ENCODE data around the gene MYO5C.

The MYO5C gene

DNA sequence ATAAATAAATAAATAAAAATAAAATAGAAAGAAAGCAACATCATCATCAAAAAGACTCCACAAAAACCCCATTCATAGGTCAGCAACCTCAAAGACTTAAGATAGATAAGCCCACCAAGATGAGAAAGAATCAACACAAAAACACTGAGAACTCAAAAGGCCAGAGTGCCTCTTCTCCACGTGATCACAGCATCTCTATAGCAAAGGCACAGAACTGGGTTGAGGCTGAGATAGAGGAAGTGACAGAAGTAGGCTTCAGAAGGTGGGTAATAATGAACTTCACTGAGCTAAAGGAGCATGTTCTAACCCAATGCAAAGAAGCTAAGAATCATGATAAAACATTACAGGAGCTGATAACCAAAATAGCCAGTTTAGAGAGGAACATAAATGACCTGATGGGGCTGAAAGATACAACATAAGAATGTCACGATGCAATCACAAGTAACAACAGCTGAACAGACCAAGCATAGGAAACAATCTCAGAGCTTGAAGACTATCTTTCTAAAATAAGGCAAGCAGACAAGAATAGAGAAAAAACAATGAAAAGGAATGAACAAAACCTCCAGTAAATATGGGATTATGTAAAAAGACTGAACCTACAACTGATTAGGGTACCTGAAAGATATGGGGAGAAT, 130.9 kb downstream of the MYO5C start:
- no peak for DNase-seq

DNA sequence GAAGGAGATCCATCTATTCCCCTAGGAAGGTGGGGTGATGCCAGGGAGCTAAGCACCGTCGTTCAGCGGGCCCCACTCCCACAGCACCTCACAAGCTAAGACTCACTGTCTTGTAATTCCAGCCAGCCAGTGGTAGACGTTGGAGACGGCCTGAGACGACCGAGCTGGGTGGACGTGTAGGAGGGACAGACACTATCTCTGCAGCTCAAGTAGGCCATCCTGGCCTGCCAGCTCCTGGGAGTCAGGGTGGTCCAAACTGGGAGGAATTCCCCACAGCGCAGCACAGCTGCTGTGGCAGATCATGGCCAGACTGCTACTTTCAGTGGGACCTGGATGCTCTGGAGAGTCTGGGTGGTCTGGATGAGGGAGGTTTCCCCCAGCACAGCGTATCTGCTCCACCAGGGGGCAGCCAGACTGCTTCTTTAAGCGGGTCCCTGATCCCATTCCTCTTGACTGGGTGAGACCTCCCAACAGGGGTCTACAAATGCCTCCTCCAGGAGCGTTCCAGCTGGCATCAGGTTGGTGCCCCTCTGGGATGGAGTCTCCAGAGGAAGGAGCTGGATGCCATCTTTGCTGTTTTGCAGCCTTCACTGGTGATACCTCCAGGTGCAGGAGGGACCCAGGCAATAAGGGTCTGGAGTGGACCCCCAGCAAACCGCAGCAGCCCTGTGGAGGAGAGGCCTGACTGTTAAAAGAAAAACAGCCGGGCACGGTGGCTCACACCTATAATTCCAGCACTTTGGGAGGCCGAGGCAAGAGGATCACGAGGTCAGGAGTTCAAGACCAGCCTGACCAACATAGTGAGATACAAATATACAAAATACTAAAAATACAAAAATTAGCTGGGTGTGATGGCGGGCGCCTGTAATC, 132.0 kb downstream of the MYO5C start:
- DNase-seq, result no peak

DNA sequence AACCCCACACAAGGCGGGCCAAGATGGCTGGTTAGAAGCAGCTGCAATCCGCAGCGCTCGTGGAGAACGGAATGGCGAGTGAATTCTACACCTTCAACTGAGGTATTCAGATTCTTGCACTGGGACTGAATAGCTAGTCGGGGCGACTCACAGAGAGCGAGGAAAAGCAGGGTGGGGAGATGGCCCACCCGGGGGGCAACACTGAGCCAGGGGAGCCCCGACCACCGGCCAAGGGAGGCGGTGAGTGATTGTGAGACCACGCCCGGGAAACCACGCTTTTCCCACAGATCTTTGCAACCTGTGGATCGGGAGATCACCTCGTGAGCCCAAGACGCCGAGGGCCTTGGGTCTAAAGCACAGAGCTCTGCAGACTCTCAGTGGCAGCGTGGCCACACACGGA, 132.7 kb downstream of the MYO5C start:
- no peak for DNase-seq

DNA sequence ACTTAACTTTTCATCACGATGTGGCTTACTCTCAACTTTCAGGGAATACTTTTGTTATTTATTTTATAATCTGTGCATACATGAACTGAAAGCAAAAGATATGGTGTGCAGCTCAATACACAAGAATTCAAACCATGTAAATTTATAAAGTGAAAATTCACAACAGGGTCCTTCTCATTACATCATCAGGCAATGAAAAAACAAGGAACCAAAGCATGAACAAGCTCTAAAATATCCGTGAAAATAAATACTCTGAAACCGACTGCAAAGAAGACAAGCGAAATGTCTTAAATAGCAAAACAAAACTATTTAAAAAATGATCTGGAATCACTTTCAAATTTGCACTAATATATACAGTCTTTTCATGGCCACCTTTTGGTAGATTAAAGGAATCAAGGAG, 133.3 kb downstream of the MYO5C start:
- DNase-seq, result no peak

DNA sequence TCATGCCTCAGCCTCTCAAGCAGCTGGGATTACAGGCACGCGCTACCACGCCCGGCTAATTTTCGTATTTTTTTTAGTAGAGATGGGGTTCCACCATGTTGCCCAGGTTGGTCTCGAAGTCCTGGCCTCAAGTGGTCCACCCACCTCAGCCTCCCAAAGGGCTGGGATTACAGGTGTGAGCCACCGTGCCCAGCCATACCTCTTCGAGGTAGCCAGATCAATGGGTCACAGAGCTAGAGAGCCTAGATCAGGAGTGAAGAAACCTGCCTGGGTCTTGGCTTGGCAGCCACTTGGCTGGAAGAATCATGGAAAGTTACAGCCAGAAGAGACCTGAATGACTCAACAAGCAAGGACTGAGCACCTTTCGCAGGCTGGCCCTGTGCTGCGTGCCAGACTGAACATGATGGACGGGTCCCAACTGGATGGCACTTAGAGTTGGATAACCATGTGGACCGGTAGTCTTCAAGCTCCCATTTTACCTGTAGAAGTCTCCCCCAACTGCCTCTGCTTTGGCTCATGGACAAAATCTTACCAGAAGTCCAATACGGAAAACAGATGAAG, 134.1 kb downstream of the MYO5C start:
- no peak for DNase-seq

DNA sequence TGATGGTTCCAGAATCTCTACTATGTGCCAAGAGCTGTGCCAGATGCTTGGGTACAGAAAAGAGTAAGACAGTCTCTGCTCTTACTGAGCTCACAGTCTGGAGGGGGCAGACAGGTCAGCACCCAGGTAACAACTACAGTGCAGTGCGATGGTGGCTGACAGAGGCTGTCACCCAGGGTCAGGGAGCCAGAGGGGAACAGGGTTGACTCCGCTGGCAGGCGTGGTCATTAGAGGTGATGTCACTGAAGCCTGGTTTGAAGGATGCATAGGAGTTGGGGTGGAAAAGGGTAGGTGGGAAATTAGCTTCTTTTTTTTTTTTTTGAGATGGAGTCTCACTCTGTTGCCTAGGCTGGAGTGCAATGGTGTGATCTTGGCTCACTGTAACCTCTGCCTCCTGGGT, 136.0 kb downstream of the MYO5C start:
- DNase-seq, result no peak

DNA sequence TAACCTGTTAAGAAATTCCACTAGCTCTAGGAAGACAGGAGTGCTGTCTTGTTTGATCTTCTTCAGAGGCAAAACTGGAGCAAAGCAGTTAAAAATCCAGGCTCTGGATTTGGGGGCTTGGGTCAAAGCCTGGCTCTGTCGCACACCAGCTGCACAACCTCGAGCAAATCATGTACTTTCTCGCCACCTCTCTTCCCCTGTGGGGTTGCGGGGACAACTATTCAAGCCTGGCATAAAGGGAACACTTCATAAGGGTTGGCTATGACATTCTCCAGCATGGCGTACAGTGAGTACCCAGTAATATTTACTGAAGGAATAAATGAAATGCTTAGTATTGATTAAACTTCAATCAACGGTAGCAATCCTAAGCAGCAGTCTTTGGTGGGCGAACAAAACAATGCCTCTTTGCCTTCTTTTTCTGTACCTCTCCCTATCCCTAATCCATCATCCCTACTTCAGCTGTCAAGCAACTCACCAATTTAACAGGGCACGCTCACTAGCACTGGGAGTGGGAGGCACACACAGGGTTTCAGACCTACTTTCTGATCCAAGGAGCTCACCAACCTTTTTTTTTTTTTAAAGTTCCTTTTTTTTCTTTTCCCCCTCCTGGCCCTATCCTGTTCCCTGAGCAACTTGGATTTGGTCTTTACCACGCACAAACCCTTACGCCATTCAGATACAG, 137.4 kb downstream of the MYO5C start:
- no peak for DNase-seq

DNA sequence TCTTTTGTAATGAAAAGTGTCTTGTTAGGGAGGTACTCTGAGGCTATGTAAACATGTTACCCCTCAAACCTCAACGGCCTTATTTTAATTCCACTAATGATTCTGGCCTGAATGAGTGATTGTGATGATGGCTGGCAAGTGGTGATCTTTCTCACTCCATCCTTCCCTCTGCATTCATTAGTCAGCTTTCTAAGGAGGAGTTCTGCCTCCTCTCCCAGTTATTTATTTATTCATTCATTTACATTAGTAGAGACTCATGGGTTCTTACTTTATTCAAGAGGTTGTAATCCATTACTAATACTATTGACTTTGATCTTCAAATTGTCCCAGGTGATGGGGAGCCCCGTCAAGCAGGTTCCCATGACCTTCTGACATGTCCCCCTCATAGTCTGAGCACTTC, 139.7 kb downstream of the MYO5C start:
- DNase-seq, result no peak

DNA sequence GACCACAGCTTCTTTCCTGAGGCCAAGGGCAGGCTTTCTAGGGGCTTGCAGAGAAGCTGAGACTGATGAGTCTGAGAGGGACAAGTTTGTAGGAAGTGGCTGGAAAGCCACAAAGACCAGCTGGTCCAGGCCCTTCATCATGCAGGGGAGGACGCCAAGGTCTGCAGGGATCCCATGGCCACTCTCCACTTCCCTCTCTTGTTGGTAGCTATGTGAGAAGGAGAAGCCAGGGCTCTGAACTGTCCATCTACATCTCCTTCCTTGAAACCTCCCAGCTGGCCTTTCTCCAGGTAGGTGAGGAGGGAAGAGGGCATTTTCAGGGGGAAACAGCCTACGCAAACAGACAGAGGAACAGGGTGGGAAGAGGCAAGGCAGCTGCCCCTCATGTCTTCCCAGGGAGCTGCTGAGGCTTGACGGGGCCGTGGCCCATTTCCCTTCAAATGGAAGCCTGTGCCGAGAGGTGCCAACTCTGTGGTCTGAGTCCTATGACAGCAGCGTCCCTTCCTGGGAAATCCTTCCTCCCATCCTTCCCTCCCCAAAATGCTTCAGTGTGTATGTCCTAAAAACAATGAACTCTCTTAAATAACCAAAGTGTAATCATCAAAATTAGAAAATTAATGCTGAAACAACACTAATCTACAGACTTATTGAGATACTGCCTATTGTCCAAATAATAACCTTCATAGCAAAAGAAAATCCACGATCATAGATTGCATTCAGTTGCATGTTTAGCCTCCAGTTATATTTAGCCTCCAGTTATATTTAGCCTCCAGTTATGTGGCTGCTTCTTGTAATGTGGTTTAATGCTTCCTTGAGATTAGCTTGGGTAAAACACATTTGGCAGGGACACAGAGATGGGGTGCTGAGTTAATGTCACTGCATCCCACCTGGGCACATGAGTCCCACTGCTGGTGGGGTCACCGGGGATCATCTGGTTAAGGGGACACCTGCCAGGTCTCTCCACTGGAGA, 140.4 kb downstream of the MYO5C start:
- DNase-seq, result no peak

DNA sequence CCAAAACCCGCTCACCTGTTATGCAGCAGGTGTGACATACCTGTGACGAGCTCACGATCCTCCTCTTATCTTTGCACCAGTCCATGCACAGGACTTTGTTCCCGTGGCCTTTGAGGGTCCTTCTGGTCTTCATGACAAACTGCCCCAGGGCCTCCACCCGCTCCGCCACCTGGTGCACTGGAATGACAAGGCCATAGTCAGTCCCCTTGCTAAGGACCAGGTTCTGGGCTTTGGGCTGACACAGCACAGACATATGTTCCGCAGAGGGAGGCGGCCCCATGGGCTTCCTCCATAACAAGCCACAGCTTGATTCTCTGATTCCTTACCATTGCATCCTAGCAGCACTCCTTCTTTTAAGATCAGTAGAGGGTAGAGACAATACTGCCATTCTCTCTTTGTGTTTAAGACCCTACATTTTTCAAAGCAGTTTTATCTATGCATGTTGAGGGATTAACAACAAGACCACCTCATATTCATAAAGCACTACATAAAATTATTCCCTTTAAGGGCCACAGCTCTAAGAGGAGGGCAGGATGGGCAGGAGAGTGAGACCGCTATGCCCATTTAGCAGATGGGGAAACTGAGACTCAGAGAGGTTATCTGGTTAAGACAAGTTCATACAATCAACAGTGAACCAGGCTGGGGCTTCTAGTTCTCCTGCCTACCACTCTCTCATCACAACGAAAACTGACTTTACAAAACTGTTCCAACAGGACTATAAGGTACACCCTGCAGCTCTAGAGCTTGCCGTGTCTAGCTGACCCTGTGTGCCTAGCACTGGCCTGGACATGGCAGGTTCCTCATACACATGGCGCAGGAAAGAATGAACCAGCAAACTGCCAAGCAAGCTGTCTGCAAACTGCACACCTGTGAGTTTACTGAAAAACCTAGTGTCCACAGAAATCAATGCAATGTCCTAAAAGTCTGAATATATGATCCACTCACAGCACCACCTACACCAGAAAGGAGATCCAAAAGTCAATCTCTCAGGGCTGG, 141.4 kb downstream of the MYO5C start:
- DNase-seq, result no peak

DNA sequence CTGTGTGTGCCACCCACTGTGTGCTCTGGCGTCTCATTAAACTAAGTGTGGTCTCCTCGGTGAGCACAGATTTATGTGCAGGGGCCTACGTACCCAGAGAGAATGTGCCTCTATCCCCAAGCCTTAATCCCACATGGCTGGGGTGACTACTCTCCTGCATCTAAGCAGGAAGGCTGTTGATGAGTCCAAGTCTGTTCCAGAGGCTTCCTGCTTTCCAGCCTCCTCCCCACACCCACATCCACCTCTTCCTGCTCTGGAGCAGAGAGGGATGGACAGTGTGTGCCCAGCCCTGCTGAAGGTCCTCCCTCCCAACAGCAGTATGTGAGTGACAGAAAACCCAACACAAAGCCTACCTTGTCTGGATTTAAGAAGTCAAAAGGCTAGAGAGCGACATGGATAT, 144.3 kb downstream of the MYO5C start:
- DNase-seq, result no peak

DNA sequence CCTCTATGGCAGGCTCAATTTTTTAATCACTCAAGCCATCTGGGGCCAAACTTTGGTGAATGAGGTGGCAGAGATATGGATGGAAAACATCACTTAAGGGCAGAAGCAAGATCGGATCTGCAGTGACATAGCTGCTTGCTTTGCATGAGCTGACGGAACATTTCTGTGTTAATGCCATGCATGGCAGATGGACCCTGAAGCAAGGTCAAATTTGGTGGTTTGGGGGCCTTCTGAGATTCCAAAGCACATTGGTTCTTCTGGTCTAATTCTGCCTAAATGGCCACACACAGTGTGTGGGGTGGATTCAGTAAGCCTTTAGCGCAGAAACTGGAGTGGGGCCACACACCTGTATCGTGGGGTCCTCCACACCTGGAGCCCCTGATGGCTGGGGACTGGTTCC, 144.7 kb downstream of the MYO5C start:
- no peak for DNase-seq

DNA sequence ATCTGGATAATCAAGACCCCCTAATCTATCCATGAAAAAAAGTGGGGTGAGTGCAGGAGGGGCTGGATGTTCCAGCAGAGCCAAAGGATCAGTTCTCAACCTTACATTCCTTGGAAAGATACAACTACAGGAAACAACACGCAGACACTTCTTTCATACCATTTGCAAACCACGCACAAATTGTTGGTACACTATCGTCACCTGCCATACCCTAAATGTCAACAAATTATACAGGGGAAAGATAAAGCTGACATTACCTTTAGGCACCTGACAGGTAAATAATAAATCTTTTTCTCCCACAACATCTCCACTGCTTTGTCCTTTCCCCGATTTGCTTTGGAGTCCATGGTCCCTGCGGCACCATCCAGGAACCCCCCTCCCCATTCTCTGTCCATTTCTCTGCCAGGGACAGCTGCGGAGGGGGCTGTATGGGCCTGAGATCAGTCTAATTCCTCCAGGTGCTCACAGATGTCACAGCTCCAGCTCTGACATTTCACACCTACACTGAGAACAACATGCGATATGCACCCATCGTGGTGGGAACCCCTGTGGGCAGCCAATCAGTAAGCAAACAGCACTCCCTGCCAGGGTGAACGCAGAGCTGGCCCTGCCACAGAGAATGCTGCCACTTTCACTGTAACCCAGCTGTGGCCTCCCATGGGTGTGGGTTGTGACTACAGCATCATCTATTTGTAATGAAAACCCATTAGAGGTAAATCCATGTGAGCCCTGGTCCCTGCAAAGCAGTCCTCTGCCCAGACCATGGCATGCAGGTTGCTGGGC, 145.4 kb downstream of the MYO5C start:
- DNase-seq, result no peak

DNA sequence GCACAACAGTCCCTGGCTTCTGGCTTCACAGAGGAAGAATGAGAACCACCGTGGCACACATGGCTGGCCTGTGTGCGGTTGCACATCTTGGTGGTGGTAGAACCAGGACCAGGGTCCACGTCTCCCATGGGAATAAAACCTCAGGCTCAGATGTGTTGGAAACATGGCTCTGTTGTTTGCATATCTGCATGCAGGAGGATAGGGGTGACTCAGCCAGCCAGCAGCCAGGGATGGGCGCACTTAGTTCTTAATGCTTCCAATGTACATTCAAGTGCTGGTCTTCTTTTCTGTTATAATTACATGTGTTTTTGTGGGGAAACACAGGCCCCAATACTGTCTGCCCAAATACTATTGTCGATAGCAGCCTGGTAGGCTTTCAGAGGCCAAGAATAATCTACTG, 147.2 kb downstream of the MYO5C start:
- DNase-seq, result no peak

DNA sequence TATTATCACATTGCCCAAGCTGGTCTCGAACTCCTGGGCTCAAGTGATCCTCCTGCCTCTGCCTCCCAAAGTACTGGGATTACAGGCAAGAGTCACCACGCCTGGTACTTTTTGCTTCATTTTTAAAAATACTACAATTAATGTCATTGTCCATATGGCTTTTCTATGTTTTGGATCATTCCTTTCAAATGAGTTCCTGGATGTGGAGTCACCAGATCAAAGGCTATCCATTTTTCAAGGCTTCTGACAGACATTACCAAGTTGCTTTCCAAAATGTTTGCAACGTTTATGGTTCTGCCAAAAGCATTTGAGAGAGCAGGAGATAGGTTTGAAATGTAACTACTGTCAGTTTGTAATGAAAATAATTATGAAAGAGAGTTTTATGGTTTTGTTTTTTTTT, 148.8 kb downstream of the MYO5C start:
- no peak for DNase-seq

DNA sequence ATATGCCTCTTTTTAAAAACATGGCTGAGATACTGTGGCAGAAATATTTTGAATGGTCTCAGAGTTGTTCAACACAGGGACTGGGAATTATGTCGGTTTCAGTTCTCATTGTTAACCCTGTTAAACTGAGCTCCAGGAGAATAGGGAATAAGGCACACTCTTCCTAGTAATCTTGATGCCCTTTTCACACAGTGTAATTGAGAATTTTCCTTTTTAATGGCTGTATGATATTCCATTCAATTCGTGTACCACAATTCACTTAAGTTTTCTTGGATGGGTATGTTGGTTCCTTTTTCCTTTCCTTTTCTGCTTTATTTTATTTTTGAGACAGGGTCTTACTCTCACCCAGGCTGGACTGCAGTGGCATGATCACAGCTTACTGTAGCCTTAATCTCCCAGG, 149.3 kb downstream of the MYO5C start:
- DNase-seq, result no peak

DNA sequence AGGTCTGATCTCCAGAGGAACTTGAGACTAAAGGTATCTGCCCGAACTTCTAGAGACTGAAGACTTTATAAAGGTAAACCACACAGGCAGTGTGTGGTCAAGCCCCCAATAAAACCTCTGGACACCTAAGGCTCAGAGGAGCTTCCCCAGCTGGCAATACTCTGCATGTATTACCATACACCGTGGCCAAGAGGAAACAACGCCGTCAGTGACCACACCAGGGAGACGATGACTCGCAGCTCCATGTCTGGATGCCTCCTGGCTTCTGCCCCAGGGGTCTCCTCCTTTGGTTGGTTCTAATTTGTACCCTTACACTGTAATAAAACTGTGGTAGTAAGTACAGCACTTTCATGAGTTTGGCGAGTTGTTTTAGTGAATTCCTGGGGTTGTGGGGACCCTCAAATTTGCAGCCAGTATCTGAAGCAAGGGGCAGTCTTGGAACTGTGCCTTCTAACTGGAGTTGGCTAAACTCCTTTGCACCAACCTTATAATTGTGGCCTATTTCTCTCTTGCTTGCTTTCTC, 150.9 kb downstream of the MYO5C start:
- peak; percentile 68 for DNase-seq

DNA sequence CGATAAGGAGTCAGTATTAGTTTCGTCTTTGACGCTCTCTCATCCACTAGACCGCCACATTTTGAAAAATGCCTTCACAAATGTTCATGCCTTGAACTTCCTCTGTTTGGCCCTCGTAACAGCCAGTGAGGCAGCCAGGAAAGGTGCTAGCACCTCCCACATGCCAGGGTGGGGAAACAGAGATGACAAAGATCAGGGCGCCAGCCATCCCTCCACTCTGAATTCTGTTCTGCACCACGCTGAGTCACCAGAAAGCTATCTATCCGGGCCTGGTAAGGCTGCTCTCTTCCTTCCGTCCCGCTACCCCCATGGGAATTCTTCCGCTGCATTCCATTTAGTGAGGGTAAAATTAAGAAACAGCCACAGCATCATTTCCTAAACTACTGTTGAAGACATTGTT, 151.7 kb downstream of the MYO5C start:
- DNase-seq, result peak; percentile 97
